GM18858 (cell line): ENCODE results near the gene CPED1.
"Not testable (repeated sequence)": the region's sequence is repeated elsewhere in the genome, so short reads cannot be mapped to it uniquely, and the experiment has no call there.

Experiments
- ATAC-seq: cut with Tn5 transposase; IDR thresholded peaks from one replicate; pipeline ENCODE4 v1.9.1; 2021; ENCODE audit not compliant: unreplicated experiment

Gene CPED1

GRCh38 chr7:121178869-121179497 is 190.5 kb downstream of the CPED1 start:
- no peak for ATAC-seq

DNA sequence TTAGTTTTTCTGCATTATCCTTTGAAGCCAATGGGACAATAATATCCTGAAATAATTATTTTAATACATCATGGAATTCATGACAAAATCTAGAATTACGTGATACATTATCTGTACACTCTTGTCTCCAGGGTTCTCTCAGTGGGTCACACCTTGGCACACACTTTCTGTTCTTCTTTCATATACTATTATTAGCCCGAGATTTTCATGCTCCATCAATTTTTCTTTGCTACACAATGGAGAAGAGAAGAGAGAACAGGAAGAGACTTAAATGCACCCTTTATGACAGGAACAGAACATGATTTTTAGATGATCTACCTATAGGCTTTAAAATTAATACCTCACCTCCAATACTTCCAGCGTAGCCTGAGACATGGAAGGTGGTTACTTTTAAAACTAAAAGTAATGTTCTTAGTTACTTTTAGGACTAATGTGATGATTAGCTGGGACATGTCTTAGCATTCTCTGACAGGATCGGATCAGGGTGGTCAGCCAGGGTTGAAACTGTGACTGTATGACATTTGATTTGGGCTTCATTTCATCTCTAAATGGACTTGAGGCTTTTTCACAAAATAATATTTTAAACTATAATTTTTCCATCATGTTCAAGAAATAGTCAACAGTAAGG is 192.0 kb downstream of the CPED1 start:
- peak; percentile 96 for ATAC-seq

DNA sequence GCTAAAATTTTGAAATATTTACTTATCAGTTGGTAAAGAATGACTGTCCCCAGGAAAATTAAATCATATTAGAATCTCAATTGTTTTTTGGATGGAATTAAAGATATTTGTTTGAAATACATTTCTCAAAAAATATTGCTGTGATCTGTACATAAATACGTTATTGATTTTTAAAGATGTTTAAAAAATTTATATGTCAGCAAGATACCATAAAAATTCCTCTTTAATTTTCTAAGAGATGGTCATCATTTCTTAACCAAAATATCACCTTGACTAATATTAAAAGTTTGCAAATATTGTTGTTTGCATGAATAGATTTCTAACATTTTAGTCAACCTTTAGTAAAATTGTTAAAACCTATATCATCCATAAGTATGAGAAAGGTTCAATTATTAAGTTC is 192.8 kb downstream of the CPED1 start:
- ATAC-seq = no peak

GRCh38 chr7:121182281-121182680 is 193.8 kb downstream of the CPED1 start:
- no peak for ATAC-seq

GRCh38 chr7:121182902-121183301 is 194.4 kb downstream of the CPED1 start:
- no peak for ATAC-seq

- ATAC-seq = not testable (repeated sequence)
Measured at GRCh38 chr7:121183883-121184282, 195.4 kb downstream of the CPED1 start.

DNA sequence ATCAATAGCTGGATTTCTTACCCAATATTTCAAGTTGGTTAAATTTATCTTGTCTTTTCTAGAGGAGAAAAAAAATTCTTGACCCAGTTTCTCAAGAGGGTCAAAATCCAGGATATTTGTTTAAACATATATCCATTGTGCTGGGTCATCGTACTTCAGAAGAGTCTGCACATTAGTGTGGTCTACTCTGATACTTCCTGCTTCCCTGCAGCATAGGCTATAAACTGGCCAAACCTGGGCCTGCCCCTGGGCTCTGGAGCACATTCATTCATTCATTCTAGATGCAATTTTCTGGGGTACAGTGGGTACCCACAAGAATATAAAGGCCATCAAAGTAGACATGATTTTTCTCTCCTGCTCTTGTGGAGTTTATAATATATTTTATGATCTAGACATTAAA is 198.2 kb downstream of the CPED1 start:
- ATAC-seq = no peak

- ATAC-seq = peak; percentile 84
Measured at GRCh38 chr7:121187222-121187621, 198.7 kb downstream of the CPED1 start.

GRCh38 chr7:121187676-121188075 is 199.2 kb downstream of the CPED1 start:
- ATAC-seq = no peak

- no peak for ATAC-seq
Measured at GRCh38 chr7:121192834-121193233, 204.3 kb downstream of the CPED1 start.

GRCh38 chr7:121195010-121195409 is 206.5 kb downstream of the CPED1 start:
- ATAC-seq = no peak

- no peak for ATAC-seq
Measured at GRCh38 chr7:121195874-121196273, 207.4 kb downstream of the CPED1 start.

DNA sequence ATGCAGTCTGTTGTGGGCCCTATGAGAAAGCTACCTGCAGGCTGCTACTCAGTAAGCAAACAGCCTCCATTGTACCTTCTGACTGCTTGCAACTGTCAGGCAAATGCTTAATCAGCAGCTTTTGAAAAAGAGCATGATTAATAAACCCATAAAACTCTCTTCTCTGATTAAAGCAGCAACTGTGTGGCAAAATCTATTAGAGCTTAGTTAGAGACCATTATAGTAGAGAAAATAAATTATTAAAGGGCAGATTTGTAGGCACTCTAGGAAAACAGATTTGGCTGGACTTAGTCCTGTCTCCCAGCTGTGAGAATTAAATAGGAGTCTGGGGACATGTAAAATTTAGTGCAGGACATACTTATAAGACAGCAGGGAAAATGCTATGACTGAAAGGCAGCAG is 207.8 kb downstream of the CPED1 start:
- no peak for ATAC-seq

DNA sequence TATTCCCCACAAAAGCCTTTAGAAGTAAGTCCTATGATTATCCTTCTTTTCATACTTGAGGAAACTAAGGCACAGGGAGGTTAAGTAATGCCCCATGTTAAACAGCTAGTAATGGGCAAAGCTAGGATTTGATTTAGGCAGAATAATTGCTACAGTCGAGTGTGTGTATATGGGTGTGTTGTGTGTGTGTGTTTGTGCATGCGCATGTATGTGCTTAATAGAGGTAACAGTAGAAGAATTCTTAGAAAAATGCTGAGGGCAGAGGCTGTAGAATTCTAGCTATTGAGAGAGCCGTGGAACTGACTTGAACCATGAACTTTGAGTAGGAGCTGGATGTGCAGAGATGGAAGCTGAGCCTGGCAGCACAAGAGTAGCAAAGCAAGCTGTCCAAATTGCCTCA is 208.9 kb downstream of the CPED1 start:
- no peak for ATAC-seq

- no peak for ATAC-seq
Measured at GRCh38 chr7:121198502-121198901, 210.0 kb downstream of the CPED1 start.

DNA sequence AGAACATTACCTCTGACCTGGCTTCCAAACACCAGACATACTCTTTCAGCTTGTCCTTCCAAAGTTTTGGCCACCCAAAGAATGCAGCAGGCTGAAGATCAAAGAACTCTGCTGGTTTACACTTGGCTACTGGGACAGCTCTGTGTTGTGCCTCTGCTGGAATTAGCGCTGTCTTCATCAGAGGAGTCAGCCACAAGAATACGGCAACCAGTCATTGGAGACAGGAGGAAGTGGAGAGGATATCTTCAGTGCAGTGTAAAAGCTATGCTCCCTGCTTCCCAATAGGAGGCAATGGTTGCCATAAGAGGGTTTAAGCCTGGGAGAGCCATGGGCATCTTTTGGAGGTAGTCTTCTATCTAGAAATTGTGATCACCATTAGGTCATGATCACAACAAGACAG is 213.6 kb downstream of the CPED1 start:
- no peak for ATAC-seq

GRCh38 chr7:121202834-121203233 is 214.3 kb downstream of the CPED1 start:
- ATAC-seq = no peak

GRCh38 chr7:121204537-121204936 is 216.0 kb downstream of the CPED1 start:
- ATAC-seq = no peak

GRCh38 chr7:121205777-121206176 is 217.3 kb downstream of the CPED1 start:
- ATAC-seq = no peak

DNA sequence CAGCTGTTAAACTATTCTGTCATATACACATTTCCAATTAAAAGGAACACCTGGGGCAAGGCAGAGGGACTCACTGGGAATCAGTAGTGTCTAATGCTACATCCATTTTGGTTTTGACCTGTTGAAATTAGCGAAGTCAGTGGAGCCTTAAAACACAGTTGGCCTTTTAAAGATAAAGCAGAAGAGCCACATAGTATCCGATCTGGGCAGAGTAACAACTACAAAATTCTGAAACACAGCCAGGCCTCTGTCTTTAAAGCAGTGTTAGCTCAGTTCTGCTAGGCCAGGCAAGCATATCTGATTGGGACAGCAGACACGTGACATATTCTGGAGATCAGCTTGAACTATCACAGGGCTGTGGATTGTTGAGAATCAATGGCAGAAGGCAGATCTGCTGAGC is 222.7 kb downstream of the CPED1 start:
- ATAC-seq = no peak

- ATAC-seq = no peak
Measured at GRCh38 chr7:121212036-121212435, 223.5 kb downstream of the CPED1 start.

GRCh38 chr7:121214657-121215056 is 226.1 kb downstream of the CPED1 start:
- no peak for ATAC-seq

DNA sequence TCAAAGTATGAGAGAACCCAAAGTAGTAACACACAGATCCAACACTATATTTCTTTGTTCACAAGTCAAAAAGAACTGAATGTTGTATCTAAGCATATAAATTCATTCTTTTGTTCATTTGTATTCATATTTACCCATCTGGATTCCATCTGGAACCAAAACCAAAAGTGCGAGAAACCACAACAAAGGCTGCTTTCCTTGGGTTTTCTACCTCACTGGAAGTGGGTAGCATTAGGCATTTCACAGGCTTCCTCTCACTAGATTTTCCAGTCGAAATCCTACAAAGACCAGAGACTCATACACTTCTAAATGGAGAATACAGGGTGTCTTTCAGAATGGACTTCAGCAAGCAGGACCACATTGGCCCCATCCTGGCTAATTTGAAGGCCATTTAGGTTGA is 230.5 kb downstream of the CPED1 start:
- no peak for ATAC-seq
